HG03571 (cell line): Measurements from ENCODE around the gene VKORC1L1.
A peak's percentile ranks its signal among the peaks of the same experiment; 100 is the strongest.
"Not testable (repeated sequence)": the region's sequence is repeated elsewhere in the genome, so short reads cannot be mapped to it uniquely, and the experiment has no call there.

Experiments
- ATAC-seq: cut with Tn5 transposase; IDR thresholded peaks from one replicate; pipeline ENCODE4 v1.9.1; 2021; ENCODE audit not compliant: unreplicated experiment

The VKORC1L1 gene

GRCh38 chr7:65974191-65974801 lies 101.4 kb downstream of the VKORC1L1 start:
- ATAC-seq = no peak

DNA sequence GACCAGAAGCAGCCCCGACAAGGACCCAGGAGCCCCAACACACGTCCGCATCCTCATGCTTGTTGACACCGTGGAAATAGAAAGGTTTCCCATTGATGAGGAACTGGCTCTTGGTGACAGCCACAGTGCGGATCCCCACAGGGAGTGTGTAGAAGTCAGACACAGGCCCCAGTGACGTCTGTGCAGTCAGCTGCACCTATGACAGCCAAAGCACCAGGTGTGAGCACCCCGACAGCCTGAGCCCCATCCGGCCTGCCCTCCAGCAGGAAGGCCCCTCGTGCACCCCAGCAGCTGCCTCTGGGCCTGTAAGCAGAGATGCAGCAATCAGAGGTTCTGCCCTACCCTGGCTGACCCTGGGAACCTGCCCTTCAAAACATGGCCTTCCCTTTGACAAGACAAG lies 102.0 kb downstream of the VKORC1L1 start:
- ATAC-seq = no peak

GRCh38 chr7:65975814-65976445 lies 103.1 kb downstream of the VKORC1L1 start:
- no peak for ATAC-seq

DNA sequence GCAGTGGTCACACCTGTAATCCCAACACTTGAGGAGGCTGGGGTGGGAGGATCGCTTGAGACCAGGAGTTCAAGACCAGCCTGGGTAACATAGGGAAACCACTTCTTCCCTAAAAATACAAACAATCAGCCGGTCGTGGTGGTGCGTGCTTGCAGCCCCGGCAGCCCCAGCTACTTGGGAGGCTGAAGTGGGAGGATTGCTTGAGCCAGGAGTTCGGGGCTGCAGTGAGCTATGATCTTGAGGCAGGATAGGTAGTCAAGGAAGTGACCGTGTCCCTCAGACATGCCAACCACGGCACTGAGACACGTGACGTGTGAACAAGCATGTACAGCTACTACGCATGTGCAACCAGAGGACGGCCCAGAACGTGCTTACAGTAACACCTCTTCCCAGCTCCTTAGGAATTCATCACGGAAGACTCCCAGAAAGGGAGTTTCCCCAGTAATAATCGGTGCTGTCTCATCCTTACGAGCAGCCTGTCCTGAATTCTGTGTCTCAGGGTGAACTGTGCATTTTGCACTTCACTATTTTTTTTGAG lies 103.9 kb downstream of the VKORC1L1 start:
- no peak for ATAC-seq

- ATAC-seq = no peak
These were observed 106.2 kb downstream of the VKORC1L1 start for GRCh38 chr7:65978891-65979582.

DNA sequence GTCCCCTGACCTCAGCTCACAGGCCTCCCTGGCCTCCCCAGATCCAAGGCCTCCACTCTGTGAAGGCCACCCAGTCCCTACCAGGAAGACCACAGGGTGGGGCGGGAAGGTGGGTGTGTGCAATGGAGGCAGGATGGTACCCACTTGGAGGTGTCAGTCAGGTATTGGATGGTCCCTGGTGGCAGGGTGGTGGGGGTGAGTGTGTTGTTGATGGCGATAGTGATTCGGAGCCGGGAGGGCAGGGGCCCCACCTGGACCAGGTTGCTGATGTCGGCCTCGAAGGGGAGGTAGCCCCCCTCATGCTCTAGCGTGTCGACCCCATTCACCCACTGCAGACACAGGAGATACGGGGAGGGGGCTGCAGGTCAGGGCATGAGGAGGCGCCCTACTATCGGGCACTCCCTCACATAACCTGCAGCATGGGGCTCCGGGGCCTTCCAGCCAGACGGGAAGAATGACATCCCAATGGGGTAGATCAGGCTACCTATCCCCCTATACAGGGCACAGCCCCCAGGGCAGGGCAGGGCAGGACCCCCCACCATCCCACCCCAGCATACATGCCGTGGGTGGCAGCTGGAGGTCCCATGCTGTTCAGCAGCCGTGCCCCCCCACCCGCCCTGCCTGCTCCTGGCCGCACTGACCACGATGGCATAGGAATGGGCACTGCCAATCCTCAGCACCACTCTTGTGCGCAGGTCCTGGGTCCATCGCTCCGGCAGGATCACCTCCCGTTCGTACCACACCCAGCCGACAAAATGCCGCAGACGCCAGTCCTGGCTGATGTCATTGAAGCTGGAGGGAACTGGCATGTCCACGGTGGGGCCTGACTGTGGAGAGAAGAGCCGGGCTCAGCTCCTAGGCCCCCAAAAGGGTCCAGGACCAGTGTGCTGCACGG lies 107.0 kb downstream of the VKORC1L1 start:
- ATAC-seq = no peak

DNA sequence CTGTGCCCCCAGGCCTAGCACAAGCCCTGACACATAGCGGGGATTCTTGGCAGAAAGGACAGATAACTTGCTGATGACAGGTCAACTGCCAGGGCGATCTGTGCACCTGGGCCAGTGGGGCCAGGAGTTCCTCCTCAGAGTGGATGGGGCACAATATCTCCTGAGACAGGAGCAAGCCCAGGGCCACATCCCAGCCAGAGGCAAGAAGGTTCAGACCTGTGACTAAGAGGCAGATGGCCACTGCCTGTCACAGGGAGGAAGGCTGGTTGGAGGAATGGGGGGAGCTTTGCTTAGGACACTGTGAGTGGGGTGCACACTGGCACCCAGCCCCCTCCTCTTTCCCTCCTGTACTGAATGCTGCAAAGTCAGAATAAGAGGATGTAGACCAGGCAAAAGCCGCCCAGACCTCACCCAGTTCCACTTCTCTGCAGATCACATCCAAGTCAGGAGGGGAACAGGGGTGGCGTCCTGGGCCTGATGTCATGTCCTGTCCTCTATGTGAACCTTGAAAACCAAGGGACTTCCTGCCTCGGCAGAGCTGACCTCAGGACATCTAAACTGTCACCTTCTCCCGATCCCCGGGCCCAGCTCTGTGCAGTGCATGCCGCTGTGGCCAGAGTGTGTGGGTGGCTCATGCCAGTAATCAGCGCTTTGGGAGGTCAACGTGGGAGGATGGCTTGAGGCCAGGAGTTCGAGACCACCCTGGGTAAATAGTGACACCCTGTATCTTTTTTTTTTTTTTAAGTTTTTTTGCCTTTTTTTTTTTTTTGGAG lies 107.8 kb downstream of the VKORC1L1 start:
- ATAC-seq = peak; percentile 67

DNA sequence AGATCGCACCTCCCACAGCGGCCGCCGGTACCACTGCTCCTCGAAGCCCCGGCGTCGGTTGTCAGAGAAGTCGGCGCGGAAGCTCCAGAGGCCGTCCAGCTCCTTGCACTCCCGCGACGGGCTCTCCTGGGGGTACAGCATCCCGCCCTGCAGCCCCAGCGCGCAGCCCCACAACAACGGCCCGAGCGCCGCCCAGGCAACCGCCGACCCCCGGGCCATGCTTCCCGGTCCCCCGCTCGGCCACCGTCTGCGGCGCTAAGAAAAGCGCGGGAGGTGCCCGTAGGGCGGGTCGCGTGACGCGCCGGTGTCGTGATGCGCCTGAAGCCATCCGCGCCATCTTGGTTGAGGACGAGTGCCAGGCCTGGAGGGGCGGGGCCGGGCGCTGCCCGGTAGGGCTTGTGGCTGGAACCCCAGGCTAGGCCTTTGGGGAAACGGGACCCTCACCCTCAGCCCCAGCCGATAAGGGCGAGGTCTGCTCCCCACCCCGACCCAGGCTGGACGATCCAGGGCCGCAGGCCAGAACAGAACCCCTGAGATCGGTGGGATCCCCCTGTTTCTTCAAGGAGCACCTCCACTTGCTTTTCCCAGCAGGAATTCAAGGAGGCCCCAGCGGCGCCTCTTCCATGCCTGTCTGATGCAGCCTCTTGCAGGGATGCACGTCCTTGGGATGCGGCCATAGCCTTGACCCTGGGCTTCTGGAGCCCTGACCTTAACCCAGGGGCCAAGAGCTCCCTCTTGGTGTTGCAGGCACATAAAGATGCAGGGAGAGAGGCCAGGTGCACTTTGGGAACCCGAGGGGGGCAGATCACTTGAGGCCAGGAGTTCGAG lies 109.3 kb downstream of the VKORC1L1 start, which contains the start of gene GUSB:
GUSB (minus strand) TSS at position 249 of the 828 bp plus-strand sequence; CDS start at position 219, 30 bp downstream.
- peak; percentile 78 for ATAC-seq

GRCh38 chr7:65983965-65984658 lies 111.2 kb downstream of the VKORC1L1 start:
- ATAC-seq = no peak

DNA sequence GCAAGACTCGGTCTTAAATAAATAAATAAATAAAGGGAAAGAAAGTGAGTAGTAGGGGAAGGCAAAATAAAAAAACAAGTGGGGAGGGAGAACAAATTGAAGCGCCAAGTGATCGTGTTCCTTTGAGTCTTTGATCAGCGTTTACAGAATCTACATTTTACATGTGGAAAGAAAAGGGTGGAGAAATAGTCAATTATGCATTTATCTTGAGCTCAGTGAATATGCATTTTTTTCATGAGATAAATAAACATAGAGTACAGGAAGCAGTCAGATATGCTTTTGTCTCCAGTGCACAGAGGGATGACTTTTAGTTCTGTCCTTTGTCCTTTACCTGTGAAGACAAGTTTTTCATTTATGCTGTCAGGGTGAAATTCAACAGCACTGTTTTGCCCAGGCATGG lies 115.2 kb downstream of the VKORC1L1 start:
- ATAC-seq = no peak

GRCh38 chr7:65988503-65988902 lies 115.6 kb downstream of the VKORC1L1 start:
- ATAC-seq = not testable (repeated sequence)

GRCh38 chr7:65989694-65990080 lies 116.8 kb downstream of the VKORC1L1 start:
- no peak for ATAC-seq

GRCh38 chr7:65991829-65992228 lies 119.0 kb downstream of the VKORC1L1 start:
- ATAC-seq = not testable (repeated sequence)

DNA sequence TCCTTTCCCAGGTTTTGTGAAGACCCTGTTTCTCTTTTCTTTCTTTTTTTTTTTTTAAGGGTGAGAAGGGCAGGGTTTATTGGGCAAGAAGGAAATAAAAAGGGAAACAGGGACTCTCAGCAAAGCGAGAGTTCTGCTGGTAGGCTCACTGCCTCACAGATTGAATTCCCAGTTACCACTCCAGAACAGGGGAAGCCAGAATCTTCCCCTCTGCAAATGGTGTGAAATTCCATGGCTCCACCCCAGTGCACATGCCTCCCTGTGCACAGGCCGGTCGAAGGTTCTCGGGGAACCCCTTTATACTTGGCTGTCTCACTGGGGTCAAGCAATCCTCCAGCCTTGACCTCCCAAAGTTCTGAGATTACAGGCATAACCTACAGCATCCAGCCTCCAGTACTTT lies 119.7 kb downstream of the VKORC1L1 start:
- ATAC-seq = no peak

- ATAC-seq = not testable (repeated sequence)
These were observed 122.1 kb downstream of the VKORC1L1 start for GRCh38 chr7:65994984-65995383.

GRCh38 chr7:66000823-66001417 lies 128.0 kb downstream of the VKORC1L1 start:
- not testable (repeated sequence) for ATAC-seq

DNA sequence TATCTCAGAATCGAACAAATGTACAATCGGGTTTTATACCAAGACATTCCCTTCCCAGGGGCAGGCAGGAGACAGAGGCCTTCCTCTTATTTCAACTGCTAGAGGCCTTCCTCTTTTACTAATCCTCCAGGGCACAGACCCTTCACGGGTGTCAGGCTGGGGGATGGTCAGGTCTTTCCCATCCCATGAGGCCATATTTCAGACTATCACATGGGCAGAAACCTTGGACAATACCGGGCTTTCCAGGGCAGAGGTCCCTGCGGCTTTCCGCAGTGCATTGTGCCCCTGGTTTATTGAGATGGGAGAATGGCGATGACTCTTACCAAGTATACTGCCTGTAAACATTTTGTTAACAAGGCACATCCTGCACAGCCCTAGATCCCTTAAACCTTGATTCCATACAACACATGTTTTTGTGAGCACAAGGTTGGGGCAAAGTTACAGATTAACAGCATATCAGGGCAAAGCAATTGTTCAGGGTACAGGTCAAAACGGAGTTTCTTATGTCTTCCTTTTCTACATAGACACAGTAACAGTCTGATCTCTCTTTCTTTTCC lies 132.3 kb downstream of the VKORC1L1 start:
- ATAC-seq = not testable (repeated sequence)

GRCh38 chr7:66007232-66007631 lies 134.4 kb downstream of the VKORC1L1 start:
- no peak for ATAC-seq
